NB4 (cell line): Measurements from ENCODE around the gene NOB1.

ENCODE experiments used
- DNase-seq: peaks from one replicate; pipeline ENCODE4 v3.0.0; 2010; ENCODE audit warnings: low read depth
- H3K4me3 ChIP-seq: one replicate; pipeline ENCODE4 v1.5.1; 2011; ENCODE audit warnings: mild to moderate bottlenecking, low read depth, low read length, moderate library complexity
- CTCF ChIP-seq: IDR thresholded peaks from one replicate; pipeline ENCODE4 v1.5.1; 2012; ENCODE audit warnings: low read depth, low read length
- MAX ChIP-seq: IDR thresholded peaks from 2 replicates; pipeline ENCODE4 v1.6.1; 2011; ENCODE audit warnings: low read depth, low read length
- MYC ChIP-seq: IDR thresholded peaks from 2 replicates; pipeline ENCODE4 v1.6.1; 2011; ENCODE audit warnings: low read depth, low read length
- POLR2A ChIP-seq: IDR thresholded peaks from 2 replicates; pipeline ENCODE4 v1.6.1; 2011; ENCODE audit warnings: mild to moderate bottlenecking; ENCODE audit not compliant: insufficient read length; ENCODE audit errors: extremely low read depth

NOB1 gene

GRCh38 chr16:69709456-69710084, 45.2 kb downstream of the NOB1 start:
- peak; percentile 76 for DNase-seq
- TF ChIP-seq MYC (no peak), POLR2A (no peak), CTCF (peak; percentile 51), MAX (no peak)
- no peak overlapping the region for H3K4me3 ChIP-seq

- DNase-seq: no peak
- no peak overlapping the region for H3K4me3 ChIP-seq
- no peak for TF ChIP-seq MAX
- TF ChIP-seq CTCF: no peak
- no peak for TF ChIP-seq MYC
- TF ChIP-seq POLR2A: no peak
Observed at GRCh38 chr16:69707920-69708683, 46.6 kb downstream of the NOB1 start.

- no peak for DNase-seq
- TF ChIP-seq MAX (no peak), MYC (no peak), CTCF (no peak), POLR2A (no peak)
- H3K4me3 ChIP-seq: no peak overlapping the region
Observed at GRCh38 chr16:69706975-69707340, 47.8 kb downstream of the NOB1 start.

- no peak for TF ChIP-seq CTCF
- no peak overlapping the region for H3K4me3 ChIP-seq
- DNase-seq: peak; percentile 42
Observed at GRCh38 chr16:69706256-69706974, 48.3 kb downstream of the NOB1 start.

GRCh38 chr16:69703638-69704037, 51.1 kb downstream of the NOB1 start:
- TF ChIP-seq POLR2A (no peak), MYC (no peak), CTCF (no peak), MAX (no peak)
- DNase-seq: no peak
- H3K4me3 ChIP-seq: no peak overlapping the region
